ENCODE results near the gene MAP4. TPM values are rescaled to one million over a fixed set of nuclear protein-coding genes. Genes with fewer than 3 reads are reported as not detected.

Gene MAP4
- total RNA-seq, 1 donor from 2014 or later: 471 TPM

GRCh38 chr3:48023377-48023776 is 7.2 kb upstream of the MAP4 start:
- Mint-ChIP-seq H3K4me1 (ENCODE audit: low read depth, unreplicated experiment) (peaks cover 42% of the 10 kb centered on the region), H3K4me3 (ENCODE audit: unreplicated experiment) (peak overlapping the region; percentile 27), H3K27me3 (ENCODE audit: low read depth, unreplicated experiment) (no peaks in the 10 kb centered on the region), H3K27ac (ENCODE audit: unreplicated experiment) (peak overlapping the region; percentile 56), H3K9me3 (ENCODE audit: unreplicated experiment) (no peaks in the 10 kb centered on the region), H3K36me3 (ENCODE audit: low read depth, unreplicated experiment) (peaks cover 23% of the 10 kb centered on the region)
- H3K27me3 ChIP-seq (ENCODE audit: insufficient read depth, low read length): no peaks in the 10 kb centered on the region
- no peaks in the 10 kb centered on the region for H3K36me3 ChIP-seq (ENCODE audit: insufficient read depth, low read length)
- no peak overlapping the region for H3K4me3 ChIP-seq (ENCODE audit: insufficient read depth, low read depth, low read length)
- H3K4me1 ChIP-seq (ENCODE audit: insufficient read depth, low read length): no peaks in the 10 kb centered on the region
- no peak for DNase-seq (ENCODE audit: low read depth)
- FAIRE-seq: no peak
- no peak overlapping the region for H3K4me2 ChIP-seq (ENCODE audit: low read length)
- TF ChIP-seq CTCF (IDR thresholded peaks at IDR 0.05; ENCODE audit: insufficient read depth, low read depth, low read length): no peak
- no peak for TF ChIP-seq EZH2 (IDR thresholded peaks at IDR 0.05; ENCODE audit: insufficient read depth, low read length)
- no peaks in the 10 kb centered on the region for H3K9me3 ChIP-seq (ENCODE audit: insufficient read depth, low read depth, low read length)
- H4K20me1 ChIP-seq (ENCODE audit: insufficient read depth, low read length): peaks cover 95% of the 10 kb centered on the region
- H3K9ac ChIP-seq (ENCODE audit: low read length): no peak overlapping the region
- peaks cover 97% of the 10 kb centered on the region for H3K79me2 ChIP-seq (ENCODE audit: insufficient read depth, low read length)
- no peak overlapping the region for H3K27ac ChIP-seq (ENCODE audit: low read depth, low read length)
- H2AFZ ChIP-seq (ENCODE audit: low read depth, low read length): no peak overlapping the region

GRCh38 chr3:48022178-48022577 is 6.0 kb upstream of the MAP4 start:
- Mint-ChIP-seq H3K27ac (ENCODE audit: unreplicated experiment) (no peak overlapping the region), H3K4me1 (ENCODE audit: low read depth, unreplicated experiment) (peaks cover 48% of the 10 kb centered on the region), H3K36me3 (ENCODE audit: low read depth, unreplicated experiment) (peaks cover 14% of the 10 kb centered on the region), H3K27me3 (ENCODE audit: low read depth, unreplicated experiment) (no peaks in the 10 kb centered on the region), H3K9me3 (ENCODE audit: unreplicated experiment) (no peaks in the 10 kb centered on the region), H3K4me3 (ENCODE audit: unreplicated experiment) (peak overlapping the region; percentile 1)
- Histone ChIP-seq H3K9me3 (ENCODE audit: insufficient read depth, low read depth, low read length) (no peaks in the 10 kb centered on the region), H3K4me2 (ENCODE audit: low read length) (no peak overlapping the region), H2AFZ (ENCODE audit: low read depth, low read length) (no peak overlapping the region), H3K36me3 (ENCODE audit: insufficient read depth, low read length) (no peaks in the 10 kb centered on the region), H3K27me3 (ENCODE audit: insufficient read depth, low read length) (no peaks in the 10 kb centered on the region), H3K4me1 (ENCODE audit: insufficient read depth, low read length) (no peaks in the 10 kb centered on the region), H4K20me1 (ENCODE audit: insufficient read depth, low read length) (peaks cover 95% of the 10 kb centered on the region), H3K27ac (ENCODE audit: low read depth, low read length) (no peak overlapping the region), H3K79me2 (ENCODE audit: insufficient read depth, low read length) (peaks cover 97% of the 10 kb centered on the region), H3K9ac (ENCODE audit: low read length) (no peak overlapping the region), H3K4me3 (ENCODE audit: insufficient read depth, low read depth, low read length) (no peak overlapping the region)
- no peak for DNase-seq (ENCODE audit: low read depth)
- FAIRE-seq: no peak
- no peak for TF ChIP-seq EZH2 (IDR thresholded peaks at IDR 0.05; ENCODE audit: insufficient read depth, low read length)
- TF ChIP-seq CTCF (IDR thresholded peaks at IDR 0.05; ENCODE audit: insufficient read depth, low read depth, low read length): no peak

DNA sequence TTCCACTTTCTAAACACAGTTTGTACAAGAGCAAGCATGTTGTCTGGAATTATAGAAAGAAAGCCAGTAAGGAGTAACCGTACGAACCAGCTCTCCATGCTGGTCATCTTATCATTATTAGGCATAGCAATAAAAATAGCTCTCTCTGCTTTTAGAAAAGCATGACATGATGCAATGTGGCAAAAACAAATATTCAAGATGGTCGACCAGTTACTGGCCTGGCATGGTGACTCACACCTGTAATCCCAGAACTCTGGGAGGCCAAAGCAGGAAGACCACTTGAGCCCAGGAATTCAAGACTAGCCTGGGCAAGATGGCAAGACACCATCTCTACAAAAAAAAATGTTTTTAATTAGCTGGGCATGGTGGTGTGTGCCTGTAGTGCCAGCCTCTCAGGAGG is 2.6 kb upstream of the MAP4 start:
- peaks cover 94% of the 10 kb centered on the region for H4K20me1 ChIP-seq (ENCODE audit: insufficient read depth, low read length)
- H3K4me1 Mint-ChIP-seq (ENCODE audit: low read depth, unreplicated experiment): peaks cover 64% of the 10 kb centered on the region

More for the DNA sequence above, 2.6 kb upstream of the MAP4 start:
- FAIRE-seq (no peak), DNase-seq (ENCODE audit: low read depth) (peak; percentile 65)
- Histone ChIP-seq H3K4me1 (ENCODE audit: insufficient read depth, low read length) (peaks cover 17% of the 10 kb centered on the region), H3K4me2 (ENCODE audit: low read length) (no peak overlapping the region), H3K27me3 (ENCODE audit: insufficient read depth, low read length) (no peaks in the 10 kb centered on the region), H3K27ac (ENCODE audit: low read depth, low read length) (peak overlapping the region; percentile 70), H3K79me2 (ENCODE audit: insufficient read depth, low read length) (peaks cover 96% of the 10 kb centered on the region), H3K36me3 (ENCODE audit: insufficient read depth, low read length) (no peaks in the 10 kb centered on the region), H3K4me3 (ENCODE audit: insufficient read depth, low read depth, low read length) (no peak overlapping the region), H3K9me3 (ENCODE audit: insufficient read depth, low read depth, low read length) (no peaks in the 10 kb centered on the region), H3K9ac (ENCODE audit: low read length) (no peak overlapping the region), H2AFZ (ENCODE audit: low read depth, low read length) (no peak overlapping the region)
- Mint-ChIP-seq H3K27me3 (ENCODE audit: low read depth, unreplicated experiment) (no peaks in the 10 kb centered on the region), H3K27ac (ENCODE audit: unreplicated experiment) (peak overlapping the region; percentile 77), H3K9me3 (ENCODE audit: unreplicated experiment) (no peaks in the 10 kb centered on the region), H3K36me3 (ENCODE audit: low read depth, unreplicated experiment) (peaks cover 12% of the 10 kb centered on the region), H3K4me3 (ENCODE audit: unreplicated experiment) (no peak overlapping the region)
- TF ChIP-seq EZH2 (IDR thresholded peaks at IDR 0.05; ENCODE audit: insufficient read depth, low read length) (no peak), CTCF (IDR thresholded peaks at IDR 0.05; ENCODE audit: insufficient read depth, low read depth, low read length) (no peak)

Data from astrocyte (in vitro differentiated cells and primary cell).